IMR-90 (cell line): ENCODE data around the gene EBF4. TPM values are rescaled to one million over a fixed set of nuclear protein-coding genes. Genes with fewer than 3 reads are reported as not detected.

Source experiments
- ATAC-seq: fragments of 200-7000 bp; cut with Tn5 transposase; 2 replicates; pipeline ENCODE4 v1.9.1; 2020; ENCODE audit warnings: low read depth, mild to moderate bottlenecking, moderate library complexity
- BruUV-seq: library from RNA; stranded (reverse); fragments of 400-500 nt; replicated peaks from 2 replicates; lab custom pipeline; 2021; lab: Mats Ljungman, UMichigan
- CTCF ChIA-PET: fragments of 300-600 bp; formaldehyde crosslinking; extraction: SDS; loops from one replicate; lab custom pipeline; 2021; ENCODE audit warnings: antibody characterized with exemption; lab: Yijun Ruan, JAX
- POLR2A ChIA-PET: fragments of 300-600 bp; sonication (Branson Sonifier 250); formaldehyde crosslinking; loops from one replicate; lab custom pipeline; 2022; ENCODE audit warnings: antibody characterized with exemption; ENCODE audit not compliant: unreplicated experiment; lab: Charles Lee
- DNase-seq: peaks from one replicate; pipeline ENCODE4 v3.0.0; 2013
- H2AFZ ChIP-seq: replicated peaks from 2 replicates; pipeline ENCODE3; 2013; ENCODE audit warnings: low read length, mild to moderate bottlenecking; ENCODE audit not compliant: poor library complexity
- H2AK5ac ChIP-seq: 2 replicates; pipeline ENCODE4 v1.6.1; 2013; ENCODE audit warnings: low read depth, low read length, inconsistent platforms
- H2AK9ac ChIP-seq: replicated peaks from 2 replicates; pipeline ENCODE3; 2013; ENCODE audit warnings: mild to moderate bottlenecking, low read depth, low read length, moderate library complexity; ENCODE audit not compliant: poor library complexity
- H2BK120ac ChIP-seq: 2 replicates; pipeline ENCODE4 v1.6.1; 2013; ENCODE audit warnings: low read depth, low read length, inconsistent platforms
- H2BK15ac ChIP-seq: 3 replicates; pipeline ENCODE4 v1.6.1; 2013; ENCODE audit warnings: low read depth, low read length, inconsistent platforms
- H2BK20ac ChIP-seq: 2 replicates; pipeline ENCODE4 v1.6.1; 2013; ENCODE audit warnings: low read depth, mild to moderate bottlenecking, inconsistent platforms, low read length, moderate library complexity
- H2BK5ac ChIP-seq: 2 replicates; pipeline ENCODE4 v1.6.1; 2013; ENCODE audit warnings: mild to moderate bottlenecking, low read depth, low read length, inconsistent platforms; ENCODE audit not compliant: poor library complexity, severe bottlenecking
- H3K14ac ChIP-seq: replicated peaks from 2 replicates; pipeline ENCODE4 v1.6.1; 2013; ENCODE audit warnings: low read depth, low read length, inconsistent platforms
- H3K18ac ChIP-seq: 2 replicates; pipeline ENCODE4 v1.6.1; 2013; ENCODE audit warnings: low read depth, low read length, control low read depth
- H3K23ac ChIP-seq: 2 replicates; pipeline ENCODE4 v1.6.1; 2013; ENCODE audit warnings: low read depth, low read length, inconsistent platforms
- H3K27ac ChIP-seq: 2 replicates; pipeline ENCODE4 v1.5.1; 2013; ENCODE audit warnings: mild to moderate bottlenecking, control low read depth, low read length; ENCODE audit not compliant: insufficient read depth
- H3K27me3 ChIP-seq: 2 replicates; pipeline ENCODE4 v1.6.1; 2013; ENCODE audit warnings: low read length; ENCODE audit not compliant: control insufficient read depth, insufficient read depth
- H3K36me3 ChIP-seq: 2 replicates; pipeline ENCODE4 v1.6.1; 2013; ENCODE audit warnings: low read length, mixed read lengths; ENCODE audit not compliant: control insufficient read depth, insufficient read depth
- H3K4ac ChIP-seq: 2 replicates; pipeline ENCODE4 v1.6.1; 2013; ENCODE audit warnings: low read depth, low read length, inconsistent platforms
- H3K4me1 ChIP-seq: 2 replicates; pipeline ENCODE4 v1.6.1; 2013; ENCODE audit warnings: low read length, mixed read lengths; ENCODE audit not compliant: control insufficient read depth, insufficient read depth
- H3K4me2 ChIP-seq: 2 replicates; pipeline ENCODE4 v1.6.1; 2013; ENCODE audit warnings: low read depth, mild to moderate bottlenecking, control low read depth, low read length, moderate library complexity
- H3K4me3 ChIP-seq: 2 replicates; pipeline ENCODE4 v1.5.1; 2013; ENCODE audit warnings: low read depth, mild to moderate bottlenecking, control low read depth, low read length, moderate library complexity; ENCODE audit not compliant: insufficient read depth
- H3K56ac ChIP-seq: 2 replicates; pipeline ENCODE4 v1.6.1; 2013; ENCODE audit warnings: low read length, inconsistent platforms; ENCODE audit not compliant: insufficient read depth; ENCODE audit errors: extremely low read depth
- H3K79me1 ChIP-seq, 2 experiments: 2 replicates each; pipeline ENCODE4 v1.6.1; 2013; ENCODE audit warnings: low read length in 2 of 2, inconsistent platforms in 1 of 2, low read depth in 1 of 2
- H3K9ac ChIP-seq: 2 replicates; pipeline ENCODE4 v1.6.1; 2013; ENCODE audit warnings: low read depth, low read length, control low read depth
- H3K9me1 ChIP-seq: 2 replicates; pipeline ENCODE4 v1.6.1; 2013; ENCODE audit warnings: low read length, inconsistent platforms; ENCODE audit not compliant: insufficient read depth
- H3K9me3 ChIP-seq: 2 replicates; pipeline ENCODE4 v1.6.1; 2013; ENCODE audit warnings: low read length; ENCODE audit not compliant: control insufficient read depth, insufficient read depth
- H4K20me1 ChIP-seq: 2 replicates; pipeline ENCODE4 v1.6.1; 2013; ENCODE audit warnings: low read length, inconsistent platforms; ENCODE audit not compliant: insufficient read depth
- H4K5ac ChIP-seq: 2 replicates; pipeline ENCODE4 v1.6.1; 2013; ENCODE audit warnings: mild to moderate bottlenecking, low read depth, low read length, control low read depth
- H4K8ac ChIP-seq, 2 experiments: 2 replicates each; pipeline ENCODE4 v1.6.1; 2013; ENCODE audit warnings: low read depth in 2 of 2, low read length in 2 of 2, control low read depth in 1 of 2, inconsistent platforms in 1 of 2
- H4K91ac ChIP-seq: 2 replicates; pipeline ENCODE4 v1.6.1; 2013; ENCODE audit warnings: low read depth, low read length, inconsistent platforms; ENCODE audit not compliant: insufficient read depth
- CHD1 ChIP-seq: IDR thresholded peaks from 2 replicates; pipeline ENCODE4 v1.6.1; 2012; ENCODE audit warnings: low read depth, low read length, improper control_type of control experiment
- FOS ChIP-seq: fragments of 150-350 bp; IDR thresholded peaks from 2 replicates; pipeline ENCODE4 v1.6.1; 2016; ENCODE audit warnings: low read depth, low read length
- MAFK ChIP-seq: IDR thresholded peaks from 2 replicates; pipeline ENCODE4 v1.6.1; 2012; ENCODE audit warnings: low read depth, low read length, improper control_type of control experiment
- MAZ ChIP-seq: IDR thresholded peaks from 2 replicates; pipeline ENCODE4 v1.6.1; 2012; ENCODE audit warnings: low read depth, mild to moderate bottlenecking, low read length, improper control_type of control experiment, moderate library complexity, borderline replicate concordance
- MXI1 ChIP-seq: IDR thresholded peaks from 2 replicates; pipeline ENCODE4 v1.6.1; 2012; ENCODE audit warnings: low read depth, mild to moderate bottlenecking, low read length, moderate library complexity, borderline replicate concordance
- SMC3 ChIP-seq: fragments of 150-350 bp; IDR thresholded peaks from 2 replicates; pipeline ENCODE4 v1.6.1; 2016; ENCODE audit warnings: low read depth, mild to moderate bottlenecking, antibody characterized with exemption, low read length, moderate library complexity
- WGBS, 2 experiments: methylation state at CpG; one replicate each; pipeline versions ENCODE4 v1.1.5 to v1.1.7; 2013; ENCODE audit warnings: missing lambda C conversion rate in 2 of 2; ENCODE audit not compliant: insufficient read length in 1 of 2; ENCODE audit errors: extremely low coverage in 2 of 2; 5-methylcytosine and 5-hydroxymethylcytosine counted together
- dilution Hi-C: fragments of 300-500 bp; cut with HindIII; formaldehyde crosslinking; loops from one replicate; pipeline ENCODE4 v1.14.3; 2018; ENCODE audit warnings: low sequenced_read_pairs; ENCODE audit not compliant: unreplicated experiment
- in situ Hi-C: fragments of 300-500 bp; cut with MboI; formaldehyde crosslinking; loops from 3 replicates; pipeline ENCODE4 v1.14.3; 2019; ENCODE audit warnings: low sequenced_read_pairs, inconsistent platforms, mixed read lengths
- intact Hi-C: fragments of 100-400 bp; cut with micrococcal nuclease; formaldehyde crosslinking; loops from 2 replicates; pipeline ENCODE4 v1.10.0; 2022
- polyA plus RNA-seq, 3 experiments: library from polyadenylated mRNA; depleted of rRNA; stranded (reverse); fragments of >200 nt; gene quantifications; 2 replicates each; pipeline ENCODE4 v1.2.3, GENCODE V29; 2012; ENCODE audit warnings: low replicate concordance in 1 of 3
- total RNA-seq: library from RNA; depleted of rRNA; stranded (reverse); fragments of >200 nt; gene quantifications from 2 replicates; pipeline ENCODE4 v1.2.3, GENCODE V29; 2012

The EBF4 gene
- total and polyA plus RNA-seq, 2 of the 4 experiments (the other 2 are of a cell fraction) = 0.18 to 1.1 TPM

DNA sequence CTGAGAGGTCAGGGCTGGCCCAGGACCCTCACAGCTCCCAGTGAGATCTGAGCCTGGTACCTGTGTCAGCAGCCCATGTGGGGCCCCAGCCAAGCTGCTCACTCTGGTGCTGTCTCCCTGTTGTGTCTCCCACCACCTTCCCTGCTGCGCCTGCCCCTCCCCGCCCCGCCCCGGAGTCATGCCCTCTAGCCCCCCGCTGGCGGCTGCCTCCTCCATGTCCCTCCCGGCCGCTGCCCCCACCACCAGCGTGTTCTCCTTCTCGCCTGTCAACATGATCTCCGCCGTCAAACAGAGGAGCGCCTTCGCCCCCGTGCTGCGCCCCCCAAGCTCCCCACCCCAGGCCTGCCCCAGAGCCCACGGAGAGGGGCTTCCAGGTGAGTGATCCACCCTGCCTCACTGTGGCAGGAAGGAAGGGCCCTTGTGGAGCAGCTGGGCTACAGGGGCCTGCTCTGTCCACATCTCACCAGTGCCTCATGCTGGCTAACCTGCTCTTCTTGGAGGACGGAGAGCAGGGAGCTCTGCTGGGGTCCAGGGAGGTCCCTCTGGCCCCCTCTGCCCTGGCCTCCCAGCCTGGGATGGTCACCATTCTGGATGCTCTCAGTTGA, 63.0 kb downstream of the EBF4 start:
- ATAC-seq = no peak
- ChIA-PET CTCF (interaction anchor here (0.7 to 1.1 kb wide), 8 partner anchors 22 to 245 kb away, joined by 4 to 8 read pairs (median 5); no protein-coding TSS in a partner anchor), POLR2A (no interaction called here)
- TF ChIP-seq CHD1 (no peak), MXI1 (no peak), SMC3 (no peak), MAFK (no peak), FOS (no peak), MAZ (no peak)
- Histone ChIP-seq H2AFZ (peak overlapping the region; percentile 54), H3K56ac (no peak overlapping the region), H3K27ac (no peak overlapping the region), H3K9me3 (no peaks in the 10 kb centered on the region), H3K14ac (no peak overlapping the region), H4K5ac (no peak overlapping the region), H2BK15ac (no peak overlapping the region), H3K4me1 (peaks cover 8% of the 10 kb centered on the region; the same call in 1 of the 2 replicates), H3K4me2 (no peak overlapping the region), H4K8ac (no peak overlapping the region), H3K79me1 (no peaks in the 10 kb centered on the region), H3K4me3 (no peak overlapping the region), H3K27me3 (peaks cover 40% of the 10 kb centered on the region), H2BK120ac (no peak overlapping the region), H4K20me1 (no peaks in the 10 kb centered on the region), H2AK5ac (no peak overlapping the region), H2AK9ac (no peak overlapping the region), H3K36me3 (no peaks in the 10 kb centered on the region), H3K9ac (no peak overlapping the region), H2BK20ac (no peak overlapping the region), H4K91ac (no peak overlapping the region), H3K9me1 (no peaks in the 10 kb centered on the region), H3K4ac (no peak overlapping the region), H2BK5ac (no peak overlapping the region), H3K18ac (no peak overlapping the region), H3K23ac (no peak overlapping the region)
- intact Hi-C loops (loop anchor here (1.0 kb wide), 3 partner anchors 67 to 246 kb away; no protein-coding TSS in a partner anchor), in situ Hi-C loops (loop anchor here (10.0 kb wide), 1 partner anchor 239 kb away; no protein-coding TSS in a partner anchor), dilution Hi-C loops (no loop called here)
- no peak for DNase-seq
- WGBS, 2 experiments = 62% methylated on average over 5 of the region's 18 CpGs; no CpG with 5 or more reads in 1 of the 2 experiments
- BruUV-seq = no TSS peak
